HG03442 (cell line): ENCODE data around the gene FAM98C.
"Not testable (repeated sequence)": the region's sequence is repeated elsewhere in the genome, so short reads cannot be mapped to it uniquely, and the experiment has no call there.

ENCODE experiments used
- ATAC-seq: cut with Tn5 transposase; IDR thresholded peaks from one replicate; pipeline ENCODE4 v1.9.1; 2021; ENCODE audit warnings: mild to moderate bottlenecking, moderate library complexity; ENCODE audit not compliant: unreplicated experiment

The FAM98C gene

DNA sequence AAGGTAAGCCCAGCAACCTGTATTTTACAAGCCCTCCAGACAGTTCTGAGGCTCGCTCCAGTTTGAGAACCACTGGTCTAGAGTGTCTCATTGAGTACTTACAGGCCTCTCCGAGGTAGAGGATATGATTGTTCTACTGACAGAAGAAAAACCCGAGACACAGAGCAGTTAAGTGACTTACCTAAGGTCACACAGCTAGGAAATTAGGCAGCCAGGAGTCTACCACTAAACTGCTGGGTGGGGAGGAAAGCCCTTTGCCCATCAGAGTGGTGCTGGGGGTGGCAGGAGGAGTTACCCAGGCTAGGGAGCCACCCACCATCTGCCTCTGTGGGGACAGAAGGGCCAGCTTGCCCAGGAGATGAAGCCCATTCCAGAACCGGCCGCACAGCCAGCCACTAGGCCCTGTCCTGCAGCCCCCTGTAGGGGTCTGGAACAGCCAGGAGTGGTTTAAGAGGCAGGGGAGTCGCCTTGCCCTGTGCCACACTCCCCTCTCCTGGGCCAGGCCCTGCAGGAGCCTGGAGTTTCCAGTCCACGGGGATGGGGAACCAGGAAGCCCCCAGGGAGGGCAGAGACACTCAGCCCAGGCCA lies 22.4 kb downstream of the FAM98C start:
- no peak for ATAC-seq

DNA sequence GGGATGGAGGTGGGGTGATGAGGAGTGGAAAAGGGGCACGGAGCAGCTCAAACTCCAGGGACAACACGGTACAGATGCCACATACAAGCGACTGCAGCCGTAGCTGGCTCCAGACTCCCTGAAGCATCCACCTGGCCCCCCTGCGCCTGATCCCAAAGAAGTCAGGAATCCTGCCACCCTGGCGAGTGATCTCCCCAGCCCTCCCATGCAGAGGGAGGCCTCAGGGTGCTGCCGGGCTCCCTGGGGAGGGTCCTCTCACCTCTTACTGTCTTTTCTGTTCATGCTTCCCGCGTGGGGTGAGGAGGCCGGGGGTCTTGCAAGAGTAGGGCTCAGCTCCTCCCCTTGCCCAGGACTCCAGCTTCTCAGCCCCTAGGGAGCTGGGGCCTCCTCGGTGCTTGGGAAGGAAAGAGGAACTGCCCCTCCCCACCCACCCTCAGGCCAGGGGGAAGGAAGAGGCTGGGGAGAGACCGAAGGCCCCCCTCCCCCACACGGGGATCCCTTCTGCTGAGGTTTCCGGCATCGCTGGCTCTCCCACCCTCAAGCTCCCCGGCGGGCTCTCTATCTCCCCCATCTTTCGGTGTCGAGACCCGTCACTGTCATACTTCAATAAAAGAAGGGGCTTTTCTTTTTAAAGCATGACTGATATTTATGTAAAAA lies 23.0 kb downstream of the FAM98C start, which contains the start of gene RASGRP4:
RASGRP4 (minus strand) TSS at position 410 of the 657 bp plus-strand sequence; CDS start at position 282, 128 bp downstream.
- ATAC-seq: no peak

DNA sequence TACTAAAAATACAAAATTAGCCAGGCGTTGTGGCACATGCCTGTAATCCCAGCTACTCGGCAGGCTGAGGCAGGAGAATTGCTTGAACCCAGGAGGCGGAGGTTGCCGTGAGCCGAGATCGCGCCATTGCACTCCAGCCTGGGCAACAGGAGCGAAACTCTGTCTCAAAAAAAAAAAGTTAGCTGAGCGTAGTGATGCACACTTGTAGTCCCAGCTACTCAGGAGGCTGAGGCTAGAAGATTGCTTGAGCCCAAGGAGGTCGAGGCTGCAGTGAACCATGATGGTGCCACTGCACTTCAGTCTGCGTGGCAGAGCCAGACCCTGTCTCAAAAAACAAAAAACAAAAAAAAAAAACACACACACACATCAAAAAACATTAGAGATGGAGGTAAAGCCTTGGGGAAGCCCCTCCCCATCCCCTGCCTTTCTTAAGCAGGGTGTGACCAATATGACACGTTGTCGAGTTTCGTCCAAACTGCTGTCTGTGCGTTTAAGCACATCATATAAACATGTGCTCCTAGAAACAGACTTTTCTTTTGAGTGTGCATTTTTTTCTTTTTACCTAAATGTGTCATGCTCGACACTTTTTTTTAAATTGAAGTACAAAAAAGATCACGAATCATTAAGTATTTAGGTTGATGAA lies 24.3 kb downstream of the FAM98C start:
- ATAC-seq: not testable (repeated sequence)

- ATAC-seq: no peak
Observed at GRCh38 chr19:38429055-38429810, 26.3 kb downstream of the FAM98C start.

- ATAC-seq: no peak
Observed at GRCh38 chr19:38429811-38430156, 26.9 kb downstream of the FAM98C start.

GRCh38 chr19:38430931-38431330 lies 28.0 kb downstream of the FAM98C start:
- ATAC-seq: no peak

DNA sequence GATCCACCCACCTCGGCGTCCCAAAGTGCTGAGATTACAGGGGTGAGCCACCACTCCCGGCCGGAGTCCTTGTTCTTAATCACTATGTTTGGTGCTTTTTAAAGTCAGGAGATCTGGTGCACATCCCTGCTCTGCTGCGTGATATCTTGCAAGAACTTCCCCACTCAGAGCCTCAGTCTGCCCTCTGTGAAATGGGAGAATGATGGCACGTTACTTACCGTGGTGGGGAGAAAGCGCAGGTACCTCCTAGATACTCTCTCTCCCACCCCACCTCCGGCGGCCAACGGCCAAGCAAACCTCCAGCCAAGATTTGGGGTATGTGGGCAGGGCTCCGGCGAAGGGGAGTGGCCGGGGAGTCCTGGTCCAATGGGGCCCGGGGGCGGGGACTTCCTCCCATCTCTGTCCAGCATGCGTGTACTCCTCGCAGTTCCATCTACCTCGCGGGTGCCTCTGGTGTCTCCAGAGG lies 30.4 kb downstream of the FAM98C start, which contains the start of gene RYR1:
RYR1 (plus strand) TSS at position 424 of the 466 bp plus-strand sequence. CDS start 139 bp downstream, outside the sequence.
- no peak for ATAC-seq

- ATAC-seq: no peak
Observed at GRCh38 chr19:38434549-38435051, 31.7 kb downstream of the FAM98C start.

DNA sequence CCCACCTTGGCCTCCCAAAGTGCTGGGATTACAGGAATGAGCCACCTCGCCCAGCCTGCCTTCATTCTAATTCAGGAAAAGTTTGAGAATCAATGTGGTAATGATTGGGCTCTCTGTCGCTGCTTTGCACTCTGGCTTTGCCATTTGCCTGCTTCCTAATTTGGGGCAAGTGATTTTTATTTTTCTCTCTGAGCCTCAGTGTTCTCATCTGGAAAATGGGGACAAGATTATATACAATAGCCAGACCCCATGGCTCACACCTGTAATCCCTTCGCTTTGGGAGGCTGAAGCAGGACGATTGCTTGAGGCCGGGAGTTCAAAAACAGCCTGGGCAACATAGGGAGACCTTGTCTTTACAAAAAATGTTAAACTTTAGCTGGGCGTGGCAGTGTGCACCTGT lies 34.4 kb downstream of the FAM98C start:
- ATAC-seq: no peak

GRCh38 chr19:38437917-38438316 lies 35.0 kb downstream of the FAM98C start:
- ATAC-seq: no peak

DNA sequence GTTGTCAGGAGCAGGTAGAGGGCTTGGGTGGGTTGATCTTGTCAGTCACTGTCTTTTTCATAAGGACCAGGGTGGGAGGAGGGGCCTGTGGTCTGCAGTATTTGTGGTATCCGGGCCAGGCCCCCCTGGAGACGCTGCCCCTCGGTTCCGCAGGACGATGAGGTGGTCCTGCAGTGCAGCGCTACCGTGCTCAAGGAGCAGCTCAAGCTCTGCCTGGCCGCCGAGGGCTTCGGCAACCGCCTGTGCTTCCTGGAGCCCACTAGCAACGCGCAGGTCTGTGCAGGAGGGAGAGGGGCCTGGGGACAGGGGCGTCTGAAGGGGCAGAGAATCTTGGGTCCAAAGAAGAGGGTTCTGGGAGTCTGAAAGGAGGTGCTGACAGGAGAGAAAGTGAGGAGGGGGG lies 37.7 kb downstream of the FAM98C start:
- no peak for ATAC-seq

DNA sequence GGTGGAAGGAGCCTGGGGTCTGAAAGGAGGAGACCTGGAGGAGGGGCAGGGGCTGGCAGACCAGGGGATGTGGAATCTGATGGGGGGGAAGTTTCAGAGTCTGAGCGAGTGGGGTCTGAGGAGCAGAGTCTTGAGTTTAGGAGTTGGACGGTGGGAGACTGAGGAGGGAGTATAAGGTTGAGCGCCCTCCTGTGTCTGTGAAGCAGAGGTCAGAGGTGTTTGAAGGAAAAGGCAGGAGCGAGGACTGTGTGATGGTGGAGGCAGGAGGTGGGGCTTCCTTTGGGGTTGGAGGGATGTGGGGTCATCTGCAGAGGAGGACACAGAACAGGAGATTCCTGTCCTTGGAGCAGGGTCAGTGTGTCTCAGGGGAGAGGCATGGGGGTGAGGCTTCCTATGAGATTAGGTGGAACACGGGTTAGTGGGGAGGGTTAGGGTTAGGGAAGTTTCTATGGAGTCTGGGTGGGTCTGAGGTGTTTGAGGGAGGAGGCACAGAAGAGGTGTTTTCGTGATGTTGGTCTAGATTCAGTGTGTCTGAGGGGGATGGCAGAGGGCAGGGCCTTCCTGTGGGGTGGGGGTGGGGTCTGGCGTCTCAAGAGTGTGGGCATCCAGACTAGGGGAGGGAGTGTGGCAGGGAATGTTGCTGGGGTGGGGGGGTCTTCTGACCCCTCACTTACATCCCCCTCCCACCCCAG lies 38.9 kb downstream of the FAM98C start:
- ATAC-seq: no peak

- ATAC-seq: no peak
Observed at GRCh38 chr19:38442736-38443135, 39.8 kb downstream of the FAM98C start.

GRCh38 chr19:38443458-38443999 lies 40.6 kb downstream of the FAM98C start:
- ATAC-seq: no peak

DNA sequence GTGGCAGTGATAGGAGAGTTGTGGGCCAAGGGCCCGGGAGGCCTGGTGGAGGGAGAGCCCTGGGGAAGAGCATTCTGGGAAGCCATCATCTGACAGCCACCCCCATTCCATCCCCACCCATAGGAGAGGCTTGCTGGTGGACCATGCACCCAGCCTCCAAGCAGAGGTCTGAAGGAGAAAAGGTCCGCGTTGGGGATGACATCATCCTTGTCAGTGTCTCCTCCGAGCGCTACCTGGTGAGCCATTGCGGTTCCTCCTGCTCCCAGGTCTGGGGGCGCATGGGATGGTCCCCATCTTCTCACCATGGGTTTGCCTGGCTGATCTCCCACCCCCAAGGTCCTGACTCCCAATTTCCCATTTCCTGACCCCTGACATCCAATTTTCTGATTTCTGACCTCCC lies 41.1 kb downstream of the FAM98C start:
- no peak for ATAC-seq

- no peak for ATAC-seq
Observed at GRCh38 chr19:38445362-38445761, 42.5 kb downstream of the FAM98C start.

DNA sequence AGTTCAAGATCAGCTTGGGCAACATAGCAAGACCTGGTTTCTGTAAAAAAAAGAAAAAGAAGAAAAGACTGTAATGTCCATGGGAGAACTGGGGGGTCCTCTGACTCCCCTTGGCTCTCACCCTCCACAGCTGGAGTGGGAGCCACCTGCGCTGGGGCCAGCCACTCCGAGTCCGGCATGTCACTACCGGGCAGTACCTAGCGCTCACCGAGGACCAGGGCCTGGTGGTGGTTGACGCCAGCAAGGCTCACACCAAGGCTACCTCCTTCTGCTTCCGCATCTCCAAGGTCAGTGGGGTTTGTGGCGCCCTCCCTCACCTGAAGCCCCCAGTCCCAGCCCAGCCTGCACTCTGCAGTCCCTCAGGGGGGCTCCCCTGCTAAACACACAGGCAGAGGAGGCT lies 45.3 kb downstream of the FAM98C start:
- no peak for ATAC-seq

GRCh38 chr19:38449518-38449917 lies 46.6 kb downstream of the FAM98C start:
- no peak for ATAC-seq

DNA sequence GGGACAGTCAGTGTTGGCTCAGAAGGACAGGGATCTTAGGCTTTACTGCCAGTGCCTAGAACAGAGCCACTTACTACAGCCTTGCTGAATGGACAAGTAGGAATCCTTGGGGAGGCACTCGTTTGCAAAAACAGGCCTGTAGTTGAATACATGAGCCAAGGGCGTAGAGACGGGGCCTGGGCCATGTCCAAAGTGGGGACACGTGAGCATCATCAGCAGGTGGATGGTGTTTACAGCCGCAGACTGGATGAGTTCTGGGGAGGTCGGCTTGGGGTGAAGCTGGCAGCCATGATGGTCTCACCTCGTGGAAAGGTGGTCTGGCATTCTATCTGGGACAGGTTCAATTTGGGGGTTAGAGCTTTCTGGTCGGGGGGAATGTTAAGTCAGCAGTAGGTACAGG lies 48.1 kb downstream of the FAM98C start:
- ATAC-seq: no peak

DNA sequence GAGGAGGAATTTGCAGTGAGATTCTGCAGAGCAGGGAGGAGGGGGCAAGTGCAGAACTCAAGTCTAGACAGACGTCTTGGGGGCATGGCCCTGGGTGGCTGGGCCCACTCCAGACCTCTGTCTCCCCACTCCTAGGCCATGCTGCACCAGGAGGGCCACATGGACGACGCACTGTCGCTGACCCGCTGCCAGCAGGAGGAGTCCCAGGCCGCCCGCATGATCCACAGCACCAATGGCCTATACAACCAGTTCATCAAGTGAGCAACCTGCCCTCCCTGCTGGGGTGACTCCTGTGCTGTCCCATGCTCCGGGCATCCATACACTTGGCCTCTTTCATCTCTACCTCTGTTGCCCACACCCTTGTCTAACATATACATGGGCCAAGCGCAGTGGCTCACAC lies 48.7 kb downstream of the FAM98C start:
- ATAC-seq: no peak
